Limb (tissue), 2 donors: ENCODE data around the gene CEMIP2.

Source experiments
- DNase-seq, 2 donors: peaks; one replicate each; pipeline ENCODE4 v3.0.0-alpha.2; 2016; ENCODE audit errors: extremely low spot score in 2 of 2

CEMIP2 gene

GRCh38 chr9:71647094-71647591 is 121.2 kb downstream of the CEMIP2 start:
- peak in 1 of 2 donors; percentile 43 for DNase-seq

DNA sequence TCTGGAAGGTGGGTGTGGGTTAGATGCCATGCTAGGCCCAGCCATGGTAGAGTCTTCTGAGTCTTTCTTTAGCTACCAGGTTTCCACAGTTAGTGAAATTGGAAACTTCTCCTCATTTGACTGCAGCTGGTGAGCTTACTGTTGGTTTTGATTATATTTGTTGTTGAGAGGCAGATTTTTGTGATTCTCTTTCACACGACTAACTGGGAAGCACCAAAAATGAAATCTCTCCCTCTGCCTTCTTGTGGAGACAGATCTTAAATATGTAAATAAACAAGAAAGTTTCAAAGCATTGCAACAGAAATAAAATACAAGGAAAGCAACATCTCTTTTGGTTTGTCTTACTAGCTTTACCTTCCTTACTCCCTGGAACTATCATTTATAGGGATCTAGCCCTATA is 122.2 kb downstream of the CEMIP2 start:
- DNase-seq = no peak

- no peak for DNase-seq
These were observed 123.4 kb downstream of the CEMIP2 start for GRCh38 chr9:71644819-71645362.

DNA sequence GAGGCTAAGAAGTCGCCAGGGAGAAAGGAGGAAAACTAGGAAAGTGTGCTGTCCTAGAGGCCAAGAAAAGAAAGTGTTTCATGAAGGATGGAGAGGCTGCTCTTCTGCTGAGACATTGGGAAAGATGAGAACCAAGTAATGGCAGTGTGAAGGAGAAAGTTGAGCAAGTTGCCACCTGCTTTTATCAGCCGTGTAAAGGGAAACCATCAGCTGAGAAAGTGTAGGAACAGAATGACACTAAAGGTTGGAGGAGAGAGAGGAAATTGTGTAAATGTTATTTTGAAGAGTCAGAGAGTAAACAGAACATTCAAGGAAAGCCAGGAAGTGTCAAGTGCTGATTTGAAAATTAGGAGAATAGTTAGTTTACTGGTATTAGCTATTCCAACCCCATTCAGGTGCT is 125.0 kb downstream of the CEMIP2 start:
- DNase-seq = no peak

DNA sequence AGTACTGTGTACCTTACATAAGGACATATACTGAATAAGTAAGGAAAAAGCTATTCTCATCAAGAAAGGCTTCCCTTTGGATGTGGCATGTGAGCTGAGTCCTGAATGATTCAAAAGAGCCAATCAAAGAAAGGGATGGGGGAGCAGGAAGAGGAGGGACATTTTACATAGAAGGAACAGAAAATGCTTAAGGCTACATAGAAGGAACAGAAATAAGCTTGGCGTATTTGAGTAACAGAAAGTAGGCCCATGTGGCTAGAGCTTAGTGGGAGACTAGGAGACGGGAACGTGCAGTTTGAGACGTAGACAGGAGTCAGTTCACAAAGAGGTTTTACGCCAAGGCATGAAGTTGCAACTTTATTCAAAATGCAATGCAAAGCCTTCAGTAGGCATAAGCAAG is 126.3 kb downstream of the CEMIP2 start:
- no peak for DNase-seq

DNA sequence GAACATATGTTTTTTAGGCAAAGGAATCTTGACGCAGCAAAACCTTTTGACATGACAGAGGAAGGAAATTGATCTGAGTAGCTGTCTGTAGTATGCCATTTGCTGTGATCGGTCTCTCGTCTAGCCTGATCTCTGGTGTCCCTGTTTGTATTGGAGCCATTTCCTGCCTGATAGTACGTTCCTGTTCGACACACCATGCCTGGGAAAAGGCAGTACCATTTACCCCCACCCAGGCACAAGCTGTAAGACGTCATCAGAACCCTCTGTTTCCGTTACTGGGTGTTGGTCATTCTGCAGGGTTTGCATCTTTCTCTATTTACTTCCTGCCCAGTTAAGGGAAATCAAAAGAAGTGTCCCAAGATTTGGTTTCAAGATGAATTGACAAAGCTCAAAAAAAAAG is 129.7 kb downstream of the CEMIP2 start:
- no peak for DNase-seq

- no peak for DNase-seq
These were observed 130.4 kb downstream of the CEMIP2 start for GRCh38 chr9:71637926-71638325.

GRCh38 chr9:71637375-71637774 is 130.9 kb downstream of the CEMIP2 start:
- DNase-seq = no peak

DNA sequence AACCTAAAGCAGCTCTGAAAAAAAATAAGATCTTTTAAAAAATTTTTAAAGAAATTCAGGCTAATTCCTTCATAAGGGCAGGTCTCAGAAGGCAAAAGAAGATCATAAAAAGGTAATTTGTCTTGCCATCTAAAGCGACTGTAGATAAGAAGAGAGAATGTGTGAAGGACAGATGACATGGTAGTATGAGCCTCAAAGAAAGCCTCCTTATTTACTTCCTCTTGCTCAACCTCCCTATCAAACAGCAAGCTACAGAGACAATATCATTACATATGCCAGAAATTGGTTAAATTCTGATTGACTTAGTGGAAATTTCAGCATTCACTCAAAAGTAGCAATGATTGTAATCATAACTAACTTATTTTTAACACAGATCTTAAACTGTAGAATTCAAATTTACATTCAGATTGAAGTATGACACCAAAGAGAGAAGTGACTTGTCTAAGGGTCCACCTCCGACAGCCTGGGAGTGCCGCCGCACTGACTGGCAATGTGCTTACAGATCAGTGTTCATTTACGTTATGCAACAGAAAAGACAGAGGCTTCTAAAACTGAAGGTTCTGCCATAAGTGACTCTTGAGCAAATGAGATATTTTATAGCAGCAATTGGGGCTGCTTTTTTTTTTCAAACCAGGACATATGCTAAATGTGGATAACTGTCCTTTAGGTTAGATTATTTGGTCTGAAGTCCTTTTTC is 132.0 kb downstream of the CEMIP2 start:
- DNase-seq = no peak

DNA sequence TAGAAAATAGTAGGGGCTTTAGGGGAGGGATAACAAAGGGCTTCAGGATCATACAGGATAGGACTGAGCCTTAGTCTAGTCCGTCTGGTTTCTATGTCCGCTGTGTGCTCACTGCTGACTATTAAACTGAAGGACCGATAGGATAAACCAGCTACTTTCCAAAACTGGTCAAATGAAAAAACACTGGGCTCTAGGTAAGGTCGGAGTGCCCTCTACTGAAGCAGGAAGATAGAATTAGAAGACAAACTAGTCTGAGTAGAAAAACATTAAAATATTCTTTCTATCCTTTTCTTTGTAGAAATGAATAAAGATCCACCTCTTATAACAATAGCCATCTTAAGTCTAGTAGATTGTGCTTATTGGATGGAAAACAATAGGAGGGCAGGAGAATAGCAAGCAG is 133.6 kb downstream of the CEMIP2 start:
- DNase-seq = no peak
